GM12872 (cell line): ENCODE results near the gene RBPMS2.

Experiments
- TF ChIP-seq, protein P1 (sequence below): IDR thresholded peaks from 3 replicates; pipeline ENCODE4 v1.5.1; 2011; ENCODE audit warnings: low read depth, mild to moderate bottlenecking, low read length, moderate library complexity; ENCODE audit not compliant: insufficient read depth

The RBPMS2 gene

DNA sequence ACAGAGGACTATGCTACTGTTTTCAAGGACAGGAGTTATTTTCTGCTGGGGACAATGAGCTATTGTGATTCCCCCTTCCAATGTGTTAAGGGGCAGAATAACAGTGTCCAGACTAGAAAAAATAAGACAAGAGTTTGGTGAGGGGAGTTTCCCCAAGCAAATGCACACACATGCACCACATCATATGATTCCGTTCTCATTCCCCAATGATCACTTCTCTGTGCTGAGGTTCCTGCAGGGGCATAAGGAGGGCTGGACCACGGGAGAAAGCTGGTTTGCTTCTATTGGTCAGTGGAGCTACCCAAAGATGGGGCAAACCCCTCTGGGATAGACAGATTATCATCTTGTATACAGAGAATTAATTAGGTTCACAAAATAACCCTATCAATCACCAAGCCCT, 80.6 kb downstream of the RBPMS2 start:
- TF ChIP-seq, protein P1, sequence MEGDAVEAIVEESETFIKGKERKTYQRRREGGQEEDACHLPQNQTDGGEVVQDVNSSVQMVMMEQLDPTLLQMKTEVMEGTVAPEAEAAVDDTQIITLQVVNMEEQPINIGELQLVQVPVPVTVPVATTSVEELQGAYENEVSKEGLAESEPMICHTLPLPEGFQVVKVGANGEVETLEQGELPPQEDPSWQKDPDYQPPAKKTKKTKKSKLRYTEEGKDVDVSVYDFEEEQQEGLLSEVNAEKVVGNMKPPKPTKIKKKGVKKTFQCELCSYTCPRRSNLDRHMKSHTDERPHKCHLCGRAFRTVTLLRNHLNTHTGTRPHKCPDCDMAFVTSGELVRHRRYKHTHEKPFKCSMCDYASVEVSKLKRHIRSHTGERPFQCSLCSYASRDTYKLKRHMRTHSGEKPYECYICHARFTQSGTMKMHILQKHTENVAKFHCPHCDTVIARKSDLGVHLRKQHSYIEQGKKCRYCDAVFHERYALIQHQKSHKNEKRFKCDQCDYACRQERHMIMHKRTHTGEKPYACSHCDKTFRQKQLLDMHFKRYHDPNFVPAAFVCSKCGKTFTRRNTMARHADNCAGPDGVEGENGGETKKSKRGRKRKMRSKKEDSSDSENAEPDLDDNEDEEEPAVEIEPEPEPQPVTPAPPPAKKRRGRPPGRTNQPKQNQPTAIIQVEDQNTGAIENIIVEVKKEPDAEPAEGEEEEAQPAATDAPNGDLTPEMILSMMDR = no peak

DNA sequence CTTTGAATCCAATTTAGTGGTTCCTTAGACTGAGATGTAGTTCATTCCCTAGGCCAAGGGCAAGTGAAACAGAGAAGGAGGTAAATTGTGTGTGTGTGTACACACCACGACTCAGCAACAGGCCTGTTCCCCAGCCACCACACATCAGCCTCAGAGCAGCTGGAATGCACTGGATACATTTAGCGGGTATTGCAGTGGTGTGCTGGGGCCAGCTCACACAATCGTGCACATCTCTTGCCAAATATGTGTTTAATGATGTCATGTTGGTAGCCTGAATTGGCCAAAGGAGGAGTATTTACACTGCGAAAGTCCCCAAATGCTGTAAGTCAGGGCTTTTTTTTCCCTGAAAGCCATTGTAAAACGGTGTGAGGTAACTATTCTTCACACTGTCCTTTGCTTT, 82.3 kb downstream of the RBPMS2 start:
- TF ChIP-seq, protein P1 = no peak

DNA sequence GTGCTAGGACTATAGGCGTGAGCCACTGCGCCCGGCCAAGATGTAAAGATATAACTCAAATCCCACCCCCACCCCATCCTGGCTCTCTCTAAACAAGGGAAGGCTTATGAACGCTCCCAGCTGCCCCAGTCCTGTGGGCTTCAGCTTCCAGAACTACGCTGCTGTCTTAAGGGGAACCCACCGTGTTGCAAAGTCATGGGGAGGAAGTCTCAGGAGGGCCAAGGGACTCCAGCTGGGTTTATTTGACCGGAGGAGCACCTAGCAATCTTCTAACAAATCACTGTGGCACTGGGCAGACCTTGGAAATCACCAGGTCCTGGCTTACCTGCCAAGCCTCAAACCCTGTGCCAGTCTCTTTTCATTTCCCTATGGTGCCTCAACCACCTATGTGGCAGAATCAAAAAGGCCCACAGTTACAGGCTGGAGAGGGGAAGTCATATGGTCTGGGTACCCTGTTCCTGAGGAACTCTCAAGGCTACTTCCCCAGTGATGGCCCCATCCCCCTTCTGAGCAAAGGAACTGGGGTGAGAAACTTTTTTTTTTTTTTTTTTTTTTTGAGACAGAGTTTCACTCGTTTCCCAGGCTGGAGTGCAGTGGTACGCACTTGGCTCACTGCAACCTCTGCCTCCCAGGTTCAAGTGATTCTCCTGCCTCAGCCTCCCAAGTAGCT, 83.4 kb downstream of the RBPMS2 start:
- TF ChIP-seq, protein P1 = no peak

DNA sequence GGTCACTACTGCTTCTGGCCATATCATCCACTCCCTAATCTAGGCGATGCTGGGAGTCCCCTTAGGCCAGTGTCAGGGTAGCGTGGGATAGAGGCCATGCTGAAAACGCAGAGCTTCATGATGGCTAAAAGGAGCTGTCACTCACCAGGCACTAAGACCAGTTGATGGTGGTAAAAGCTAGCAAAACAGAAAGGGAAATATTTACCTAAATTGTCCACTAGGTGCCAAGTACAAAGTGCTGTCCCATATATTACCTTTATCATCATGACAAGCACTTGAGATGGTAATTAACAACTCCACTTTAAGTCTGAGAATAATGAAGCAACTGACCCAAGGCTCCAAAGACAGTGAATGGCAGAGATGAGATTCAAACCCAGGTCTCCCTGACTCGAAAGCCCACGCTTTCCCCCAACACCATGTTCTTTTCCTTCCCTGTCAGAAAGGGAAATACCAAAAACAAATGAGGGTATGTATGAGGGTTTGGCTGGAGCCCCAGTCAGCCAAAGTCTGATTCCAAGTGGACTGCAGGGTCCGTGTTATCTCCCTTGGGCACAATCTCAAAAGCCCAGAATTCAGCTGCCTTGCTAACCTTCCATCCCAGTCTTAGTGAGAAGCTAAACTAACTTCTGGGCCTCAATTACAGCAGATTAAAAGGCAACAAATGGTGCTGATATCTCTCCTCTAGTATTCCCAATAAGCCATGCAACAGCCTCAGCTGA, 84.7 kb downstream of the RBPMS2 start:
- TF ChIP-seq, protein P1 = peak; percentile 25; the same call in 2 of the 3 replicates

DNA sequence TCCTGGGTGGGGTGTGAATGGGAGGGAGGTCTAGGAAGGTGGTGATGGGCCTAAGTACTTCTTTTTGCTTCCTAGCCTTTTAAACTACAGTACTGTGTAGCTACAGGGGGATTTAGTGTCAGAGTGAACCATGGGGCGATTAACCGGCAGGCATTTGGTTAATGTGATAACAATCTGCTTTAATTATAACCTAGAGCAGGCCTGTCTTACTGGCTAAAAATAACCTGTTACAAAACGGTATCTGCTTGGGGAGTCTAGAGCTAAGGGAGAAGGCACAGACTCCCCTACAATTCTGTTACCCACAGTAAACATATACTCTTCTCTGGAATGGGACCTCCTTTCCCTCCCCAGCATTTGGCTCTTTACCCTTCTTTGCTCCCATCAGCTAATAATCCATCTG, 85.4 kb downstream of the RBPMS2 start:
- TF ChIP-seq, protein P1 = no peak
